ENCODE data around the gene CNOT1. TPM values are rescaled to one million over a fixed set of nuclear protein-coding genes. Genes with fewer than 3 reads are reported as not detected.
"Not testable (repeated sequence)": the region's sequence is repeated elsewhere in the genome, so short reads cannot be mapped to it uniquely, and the experiment has no call there.

Gene CNOT1
- total RNA-seq, 1 experiment from 2014 or later: 122 TPM

- peak; percentile 85 for DNase-seq (ENCODE audit: low read depth)
Observed at GRCh38 chr16:58638148-58639036, 8.8 kb upstream of the CNOT1 start.

DNA sequence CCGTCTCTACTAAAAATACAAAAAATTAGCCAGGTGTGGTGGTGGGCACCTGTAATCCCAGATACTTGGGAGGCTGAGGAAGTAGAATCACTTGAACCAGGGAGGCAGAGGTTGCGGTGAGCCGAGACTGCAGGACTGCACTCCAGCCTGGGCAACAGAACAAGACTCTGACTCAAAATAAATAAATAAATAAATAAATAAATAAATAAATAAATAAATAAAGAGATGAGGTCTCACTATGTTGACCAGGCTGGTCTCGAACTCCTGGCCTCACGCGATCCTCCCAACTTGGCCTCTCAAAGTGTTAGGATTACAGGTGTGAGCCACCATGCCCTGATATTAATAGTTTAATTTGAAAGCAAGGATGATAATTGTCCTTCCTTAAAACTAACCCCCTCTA, 7.4 kb upstream of the CNOT1 start:
- DNase-seq (ENCODE audit: low read depth): not testable (repeated sequence)

DNA sequence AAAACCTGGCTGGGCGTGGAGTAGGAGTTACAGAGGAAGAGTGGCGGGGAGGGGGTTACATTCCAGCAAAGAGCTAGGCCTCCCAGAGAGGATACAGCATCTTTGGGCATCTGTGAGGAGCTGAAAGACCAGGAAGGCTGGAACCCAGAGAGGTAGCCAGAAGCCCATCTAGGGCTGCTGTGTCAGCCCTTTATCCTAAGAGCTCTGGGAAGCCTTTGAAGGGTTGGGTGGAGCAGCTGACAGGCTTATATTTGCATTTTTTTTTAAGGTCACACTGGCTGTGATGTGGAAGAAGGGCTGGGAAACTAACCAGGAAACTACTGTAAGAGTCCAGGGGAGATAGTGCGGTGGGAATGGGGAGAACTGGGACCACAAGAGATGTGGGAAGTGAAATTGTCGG, 6.8 kb upstream of the CNOT1 start:
- DNase-seq (ENCODE audit: low read depth): no peak

DNA sequence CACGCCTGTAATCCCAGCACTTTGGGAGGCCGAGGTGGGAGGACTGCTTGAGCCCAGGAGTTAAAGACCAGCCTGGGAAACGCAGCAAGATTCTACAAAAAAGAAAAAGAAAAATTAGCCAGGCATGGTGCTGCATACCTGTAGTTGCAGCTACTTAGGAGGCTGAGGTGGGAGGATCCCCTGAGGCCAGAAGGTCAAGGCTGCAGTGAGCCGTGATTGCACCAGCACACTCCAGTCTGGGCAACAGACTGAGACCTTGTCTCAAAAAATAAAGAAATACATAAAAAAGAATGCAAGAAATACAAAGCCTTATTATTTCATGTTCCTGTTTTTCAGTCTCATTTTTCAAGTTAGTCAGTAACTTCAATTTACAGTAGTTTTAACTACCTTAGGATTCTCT, 5.9 kb upstream of the CNOT1 start:
- no peak for DNase-seq (ENCODE audit: low read depth)

DNA sequence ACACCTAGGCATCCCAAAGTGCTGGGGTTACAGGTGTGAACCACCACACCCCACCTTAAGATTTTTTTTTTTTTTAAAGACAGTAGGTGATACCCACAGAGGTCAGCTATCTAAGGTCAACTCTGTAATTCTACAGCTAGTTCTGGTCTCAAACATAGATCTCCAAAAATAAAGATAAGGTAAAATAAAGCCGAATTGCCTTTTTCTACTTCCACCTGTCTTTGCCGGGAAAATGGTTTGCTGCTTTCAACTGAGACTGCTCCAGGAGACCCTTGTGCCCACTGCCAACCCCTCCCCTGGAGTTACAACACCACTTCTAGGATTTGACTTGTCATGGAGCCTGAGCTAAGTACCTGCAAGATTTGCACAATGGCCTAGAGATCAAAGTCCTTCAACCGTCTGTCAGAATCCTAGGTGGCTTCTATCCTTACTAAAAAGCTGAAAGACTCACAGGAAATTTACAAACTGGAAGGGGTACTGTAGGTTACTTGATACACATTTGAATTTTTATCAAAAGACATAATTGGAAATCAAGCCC, 4.7 kb upstream of the CNOT1 start:
- DNase-seq (ENCODE audit: low read depth): no peak

DNA sequence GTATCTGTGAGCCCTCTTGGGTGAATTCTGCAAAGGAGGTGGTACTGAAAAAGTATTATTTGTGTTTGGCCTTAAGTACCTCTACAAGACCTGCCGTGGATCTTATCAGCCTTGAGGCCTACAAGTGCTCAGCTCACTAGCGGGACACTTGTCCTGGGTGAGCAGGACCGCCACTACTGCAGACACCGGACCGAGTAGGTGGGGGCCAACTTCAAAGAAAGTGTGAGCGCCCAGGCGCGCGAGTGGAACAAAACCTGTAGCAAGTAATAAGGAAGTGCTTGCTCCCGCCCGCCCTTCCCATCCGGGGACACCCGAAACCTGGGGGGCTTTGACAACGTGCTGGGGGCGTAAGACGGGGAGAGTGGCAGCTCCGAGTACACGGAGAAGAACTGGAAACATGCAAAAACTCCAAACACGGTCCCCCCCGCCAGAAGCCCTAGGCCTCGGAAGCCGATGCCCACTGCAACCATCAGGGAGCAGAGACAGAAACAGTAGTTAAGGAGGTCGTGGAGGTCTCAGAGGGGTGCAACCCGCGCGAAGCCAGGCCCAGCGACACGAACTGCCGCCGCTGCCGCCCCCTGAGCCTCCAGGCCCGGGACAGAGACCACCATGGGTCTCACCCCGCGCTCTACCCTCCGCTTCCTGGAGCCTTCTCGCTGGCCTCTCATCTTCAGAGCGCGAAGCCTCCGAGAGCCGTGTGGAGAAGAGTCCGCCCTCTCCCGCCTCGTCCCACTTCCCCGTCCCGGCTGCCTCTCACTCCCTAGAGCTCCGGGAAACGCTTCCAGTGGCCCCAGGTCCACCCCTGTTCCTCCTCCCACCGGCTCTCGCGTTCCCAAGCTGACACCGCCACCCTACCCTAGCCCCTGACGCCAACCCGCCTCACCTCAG, 537 bp downstream of the CNOT1 start:
- peak; percentile 53 for DNase-seq (ENCODE audit: low read depth)

DNA sequence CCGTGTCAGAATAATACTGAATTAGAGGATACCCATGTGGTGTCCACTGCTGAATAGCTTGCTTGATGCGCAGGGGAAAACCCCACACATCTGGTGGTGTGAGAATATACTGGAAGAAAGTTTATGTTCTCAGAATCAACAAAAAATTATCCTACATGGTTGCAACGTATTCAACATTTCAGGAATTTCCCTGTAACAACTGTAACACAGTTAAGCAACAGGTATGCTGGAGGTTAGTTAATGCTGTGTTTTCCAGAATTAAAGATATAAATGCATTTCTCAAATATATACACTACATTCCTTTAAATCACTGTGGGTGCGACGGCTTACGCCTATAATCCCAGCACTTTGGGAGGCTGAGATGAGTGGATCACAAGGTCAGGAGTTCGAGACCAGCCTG, 5.4 kb downstream of the CNOT1 start:
- no peak for DNase-seq (ENCODE audit: low read depth)

GRCh38 chr16:58620396-58620795, 9.2 kb downstream of the CNOT1 start:
- no peak for DNase-seq (ENCODE audit: low read depth)

DNA sequence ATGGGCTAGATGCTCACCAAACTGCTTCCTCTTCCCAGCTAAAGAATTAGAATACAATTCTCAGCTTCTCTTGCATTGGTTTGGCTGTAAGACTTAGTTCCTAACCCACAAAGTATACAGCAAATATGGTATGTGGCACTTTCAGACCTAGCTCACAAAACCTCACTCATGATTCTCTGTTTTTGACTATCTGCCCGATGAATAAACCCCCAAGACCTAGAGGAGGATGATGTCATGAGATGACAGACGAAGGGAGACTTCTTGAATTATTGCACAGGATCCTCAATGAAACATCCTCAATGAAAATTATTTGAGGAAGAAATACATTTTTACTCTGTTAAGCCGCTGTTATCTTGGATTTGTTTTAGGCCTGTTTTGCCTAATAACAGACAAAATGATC, 14.3 kb downstream of the CNOT1 start:
- DNase-seq (ENCODE audit: low read depth): no peak

GRCh38 chr16:58614860-58615259, 14.8 kb downstream of the CNOT1 start:
- DNase-seq (ENCODE audit: low read depth): no peak

DNA sequence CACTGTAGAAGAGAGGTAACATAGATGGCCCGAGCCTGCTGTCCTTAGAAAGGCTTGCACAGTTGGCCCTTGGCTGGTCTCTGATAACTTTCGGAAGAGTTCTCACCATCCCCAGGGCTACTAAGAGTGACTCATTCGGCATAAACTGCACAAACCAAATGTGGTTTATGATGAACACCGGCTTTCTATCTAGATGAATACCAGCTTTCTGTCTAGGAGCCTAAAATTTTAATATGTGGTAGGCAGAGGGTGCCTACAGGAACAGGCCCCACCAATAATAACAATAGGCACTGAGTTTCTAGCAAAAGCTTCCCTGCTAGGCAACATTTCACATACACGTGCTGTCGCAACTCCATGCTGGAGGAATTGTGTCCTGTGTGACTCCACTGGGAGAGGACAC, 15.4 kb downstream of the CNOT1 start:
- DNase-seq (ENCODE audit: low read depth): no peak

DNA sequence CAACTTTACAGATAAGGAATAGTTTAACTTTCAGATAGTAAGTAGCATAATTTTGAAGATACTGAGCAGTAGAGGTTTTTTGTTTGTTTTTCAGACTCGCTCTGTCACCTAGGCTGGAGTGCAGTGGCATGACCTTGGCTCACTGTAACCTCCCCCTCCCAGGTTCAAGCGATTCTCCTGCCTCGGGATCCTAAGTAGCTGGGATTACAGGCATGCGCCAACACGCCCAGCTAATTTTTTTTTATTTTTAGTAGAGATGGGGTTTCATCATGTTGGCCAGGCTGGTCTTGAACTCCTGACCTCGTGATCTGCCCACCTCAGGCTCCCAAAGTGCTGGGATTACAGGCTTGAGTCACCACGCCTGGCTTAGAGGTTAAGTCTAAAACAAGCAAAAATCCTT, 16.7 kb downstream of the CNOT1 start:
- not testable (repeated sequence) for DNase-seq (ENCODE audit: low read depth)

GRCh38 chr16:58608601-58609136, 21.0 kb downstream of the CNOT1 start:
- DNase-seq (ENCODE audit: low read depth): no peak

DNA sequence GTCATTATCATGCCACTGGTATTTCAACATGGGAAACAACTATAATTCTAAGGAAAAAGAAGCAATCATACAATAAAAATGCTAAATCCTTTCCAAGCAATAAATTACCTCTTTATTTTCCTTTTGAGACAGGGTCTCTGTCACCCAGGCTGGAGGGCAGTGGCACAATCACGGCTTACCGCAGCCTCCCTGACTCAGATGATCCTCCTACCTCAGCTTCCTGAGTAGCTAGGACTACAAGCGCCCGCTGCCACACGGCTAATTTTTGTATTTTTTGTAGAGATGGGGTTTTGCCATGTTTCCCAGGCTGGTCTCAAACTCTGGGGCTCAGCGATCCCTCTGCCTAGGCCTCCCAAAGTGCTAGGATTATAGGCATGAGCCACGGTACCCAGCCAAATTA, 24.1 kb downstream of the CNOT1 start:
- no peak for DNase-seq (ENCODE audit: low read depth)

DNA sequence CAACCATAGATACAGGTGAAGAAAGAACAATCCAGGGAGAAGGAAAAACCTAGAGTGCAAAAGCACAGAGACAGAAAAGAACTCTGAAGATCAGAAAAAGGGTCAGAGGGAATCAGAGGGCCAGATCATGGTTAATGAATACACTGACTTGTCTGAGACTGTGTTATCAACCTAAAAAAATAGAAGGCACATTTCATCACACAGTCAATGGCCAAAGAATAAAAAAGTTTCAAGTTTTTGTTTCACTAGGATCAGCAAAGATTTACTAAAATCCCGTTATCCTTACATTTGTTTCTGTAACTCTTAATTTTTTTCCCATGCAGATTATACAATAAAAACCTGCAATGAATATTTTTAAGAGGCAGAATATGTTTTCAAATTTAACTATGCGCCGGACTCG, 38.5 kb downstream of the CNOT1 start:
- no peak for DNase-seq (ENCODE audit: low read depth)

DNA sequence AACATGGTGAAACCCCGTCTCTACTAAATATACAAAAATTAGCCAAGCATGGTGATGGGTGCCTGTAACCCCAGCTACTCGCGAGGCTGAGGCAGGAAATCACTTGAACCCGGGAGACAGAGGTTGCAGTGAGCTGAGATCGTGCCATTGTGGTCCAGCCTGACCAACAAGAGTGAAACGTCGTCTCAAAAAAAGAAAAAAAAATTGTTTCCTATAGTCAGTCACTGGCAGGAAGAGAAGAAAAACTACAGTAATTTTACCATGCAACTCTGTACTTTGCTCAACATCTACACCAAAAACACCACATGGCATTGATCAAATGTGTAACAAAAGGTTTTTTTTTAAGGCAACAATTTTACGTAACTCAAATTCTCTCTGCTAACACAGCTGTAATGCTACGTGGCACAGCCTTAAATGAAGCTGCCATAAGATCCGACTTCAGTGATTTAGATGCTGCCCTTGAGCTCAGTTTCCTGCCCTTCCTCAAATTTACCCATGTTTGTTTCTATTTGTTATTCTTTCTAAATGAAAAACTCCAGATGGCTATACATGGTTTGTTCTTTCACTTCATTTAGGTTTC, 40.2 kb downstream of the CNOT1 start:
- no peak for DNase-seq (ENCODE audit: low read depth)

DNA sequence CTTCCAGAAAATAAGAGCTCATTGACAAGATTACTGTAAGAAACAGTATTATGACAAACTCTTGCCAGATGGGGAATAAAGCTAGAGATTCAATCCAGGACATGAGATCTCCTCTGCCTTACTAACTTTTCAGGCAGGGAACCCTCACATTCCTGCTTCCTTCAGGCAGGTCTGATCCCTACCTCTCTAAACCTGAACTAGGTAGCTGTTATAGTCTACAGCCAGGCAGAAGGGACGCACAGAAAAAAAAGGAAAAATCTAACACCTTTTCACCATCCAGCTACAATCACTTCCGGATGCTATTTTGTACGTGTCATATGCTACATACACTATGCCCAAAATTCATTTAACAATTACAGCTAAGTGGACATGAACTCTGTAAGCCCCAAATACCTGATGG, 41.2 kb downstream of the CNOT1 start:
- no peak for DNase-seq (ENCODE audit: low read depth)

DNA sequence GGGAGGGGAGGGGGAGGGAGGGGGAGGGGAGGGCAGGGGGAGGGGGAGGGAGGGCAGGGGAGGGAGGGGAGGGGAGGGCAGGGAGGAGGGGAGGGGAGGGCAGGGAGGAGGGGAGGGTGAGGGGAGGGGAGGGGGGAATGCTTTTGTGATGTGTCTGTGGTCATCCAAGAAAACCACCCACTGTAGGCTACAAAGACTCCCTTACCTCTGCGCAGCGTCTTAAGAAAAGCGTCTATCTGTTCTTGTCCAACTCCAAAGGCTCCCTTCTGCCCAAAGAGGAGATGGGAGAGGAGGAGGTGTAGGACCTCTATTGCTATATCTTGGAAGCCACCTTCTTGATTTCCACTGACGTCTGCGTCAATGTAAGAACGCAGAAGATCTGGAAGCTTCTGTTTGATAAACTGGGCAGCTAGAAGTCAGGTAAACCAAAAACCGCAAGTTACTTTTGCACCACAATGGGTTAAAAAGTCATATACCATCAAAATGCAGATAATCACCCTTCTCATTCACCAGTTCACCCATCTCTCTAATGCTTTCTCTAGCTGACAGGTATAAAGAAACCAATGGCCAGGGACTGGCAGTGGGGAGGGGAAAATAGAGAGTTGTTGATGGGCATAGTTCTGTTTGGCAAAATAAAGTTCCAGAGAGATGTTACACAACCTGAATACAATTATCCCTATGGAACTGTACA, 43.1 kb downstream of the CNOT1 start:
- DNase-seq (ENCODE audit: low read depth): no peak

DNA sequence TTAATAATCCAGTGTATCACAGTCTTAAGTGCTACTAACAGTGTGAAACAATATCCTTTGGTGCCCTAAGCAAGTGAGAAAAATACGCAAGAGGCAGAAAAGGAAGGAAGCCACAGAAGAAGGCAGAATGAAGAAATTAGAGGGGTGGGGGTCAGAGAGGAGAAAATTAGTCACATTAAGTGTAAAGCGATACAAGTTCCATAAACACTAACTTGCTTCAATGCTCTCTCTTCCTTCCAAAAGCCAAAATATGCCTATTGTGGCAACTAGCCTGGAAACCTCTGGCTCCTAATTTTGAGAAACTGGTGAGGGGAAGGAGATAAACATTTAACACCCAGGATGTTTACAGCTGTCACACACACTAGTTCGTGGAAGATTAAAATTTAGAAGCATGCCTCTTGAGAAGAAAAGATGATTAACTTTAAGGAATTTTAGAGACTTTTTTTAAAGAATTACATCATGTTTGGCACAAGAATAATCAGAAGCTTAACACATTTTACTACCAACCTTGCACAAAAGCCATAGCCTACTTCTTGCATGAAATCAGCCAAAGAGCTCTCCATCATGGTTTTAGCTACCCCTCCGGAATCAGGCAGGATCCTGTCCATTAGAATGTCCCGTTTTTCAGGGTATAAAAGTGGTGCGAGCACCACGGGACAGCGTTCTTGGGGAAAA, 44.7 kb downstream of the CNOT1 start:
- DNase-seq (ENCODE audit: low read depth): no peak

DNA sequence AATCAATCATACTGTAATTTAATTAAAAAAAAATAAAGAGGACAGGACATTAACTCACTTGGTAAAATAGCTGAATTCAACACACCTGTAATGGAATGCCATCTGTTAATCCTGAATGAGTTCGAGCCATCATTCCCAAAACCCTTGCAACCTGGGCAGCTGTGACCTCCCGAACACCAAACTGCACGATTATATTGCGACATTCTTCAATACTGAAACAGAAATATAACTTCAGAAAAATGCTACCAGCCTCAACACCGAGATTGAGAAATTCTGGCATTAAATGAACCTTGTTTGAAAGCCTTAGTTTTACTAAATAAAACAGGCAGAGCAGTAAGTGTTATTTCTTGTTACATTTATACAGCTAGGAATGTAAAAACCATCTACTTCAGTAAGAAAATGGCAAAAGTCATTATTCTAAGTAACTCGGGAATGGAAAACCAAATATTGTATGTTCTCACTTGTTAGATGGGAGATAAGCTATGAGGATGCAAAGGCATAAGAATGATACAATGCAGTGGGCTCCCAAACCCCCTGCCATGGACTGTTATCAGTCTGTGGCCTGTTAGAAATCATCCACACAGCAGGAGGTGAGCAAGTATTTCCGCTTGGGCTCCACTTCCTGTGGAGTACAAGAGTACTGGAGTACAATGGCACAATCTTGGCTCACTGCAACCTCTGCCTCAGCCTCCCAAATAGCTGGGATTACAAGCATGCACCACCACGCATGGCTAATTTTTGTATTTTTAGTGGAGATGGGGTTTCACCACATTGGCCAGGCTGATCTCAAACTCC, 46.5 kb downstream of the CNOT1 start:
- DNase-seq (ENCODE audit: low read depth): no peak
